IMR-90 (cell line): ENCODE results near the gene COL15A1. TPM values are rescaled to one million over a fixed set of nuclear protein-coding genes. Genes with fewer than 3 reads are reported as not detected.

Experiments used
- ATAC-seq: fragments of 200-7000 bp; cut with Tn5 transposase; 2 replicates; pipeline ENCODE4 v1.9.1; 2020; ENCODE audit warnings: low read depth, mild to moderate bottlenecking, moderate library complexity
- BruUV-seq: library from RNA; stranded (reverse); fragments of 400-500 nt; replicated peaks from 2 replicates; lab custom pipeline; 2021; lab: Mats Ljungman, UMichigan
- CTCF ChIA-PET: fragments of 300-600 bp; formaldehyde crosslinking; extraction: SDS; loops from one replicate; lab custom pipeline; 2021; ENCODE audit warnings: antibody characterized with exemption; lab: Yijun Ruan, JAX
- POLR2A ChIA-PET: fragments of 300-600 bp; sonication (Branson Sonifier 250); formaldehyde crosslinking; loops from one replicate; lab custom pipeline; 2022; ENCODE audit warnings: antibody characterized with exemption; ENCODE audit not compliant: unreplicated experiment; lab: Charles Lee
- DNase-seq: peaks from one replicate; pipeline ENCODE4 v3.0.0; 2013
- H2AFZ ChIP-seq: replicated peaks from 2 replicates; pipeline ENCODE3; 2013; ENCODE audit warnings: low read length, mild to moderate bottlenecking; ENCODE audit not compliant: poor library complexity
- H2AK5ac ChIP-seq: 2 replicates; pipeline ENCODE4 v1.6.1; 2013; ENCODE audit warnings: low read depth, low read length, inconsistent platforms
- H2AK9ac ChIP-seq: replicated peaks from 2 replicates; pipeline ENCODE3; 2013; ENCODE audit warnings: mild to moderate bottlenecking, low read depth, low read length, moderate library complexity; ENCODE audit not compliant: poor library complexity
- H2BK120ac ChIP-seq: 2 replicates; pipeline ENCODE4 v1.6.1; 2013; ENCODE audit warnings: low read depth, low read length, inconsistent platforms
- H2BK15ac ChIP-seq: 3 replicates; pipeline ENCODE4 v1.6.1; 2013; ENCODE audit warnings: low read depth, low read length, inconsistent platforms
- H2BK20ac ChIP-seq: 2 replicates; pipeline ENCODE4 v1.6.1; 2013; ENCODE audit warnings: low read depth, mild to moderate bottlenecking, inconsistent platforms, low read length, moderate library complexity
- H2BK5ac ChIP-seq: 2 replicates; pipeline ENCODE4 v1.6.1; 2013; ENCODE audit warnings: mild to moderate bottlenecking, low read depth, low read length, inconsistent platforms; ENCODE audit not compliant: poor library complexity, severe bottlenecking
- H3K14ac ChIP-seq: replicated peaks from 2 replicates; pipeline ENCODE4 v1.6.1; 2013; ENCODE audit warnings: low read depth, low read length, inconsistent platforms
- H3K18ac ChIP-seq: 2 replicates; pipeline ENCODE4 v1.6.1; 2013; ENCODE audit warnings: low read depth, low read length, control low read depth
- H3K23ac ChIP-seq: 2 replicates; pipeline ENCODE4 v1.6.1; 2013; ENCODE audit warnings: low read depth, low read length, inconsistent platforms
- H3K27ac ChIP-seq: 2 replicates; pipeline ENCODE4 v1.5.1; 2013; ENCODE audit warnings: mild to moderate bottlenecking, control low read depth, low read length; ENCODE audit not compliant: insufficient read depth
- H3K27me3 ChIP-seq: 2 replicates; pipeline ENCODE4 v1.6.1; 2013; ENCODE audit warnings: low read length; ENCODE audit not compliant: control insufficient read depth, insufficient read depth
- H3K36me3 ChIP-seq: 2 replicates; pipeline ENCODE4 v1.6.1; 2013; ENCODE audit warnings: low read length, mixed read lengths; ENCODE audit not compliant: control insufficient read depth, insufficient read depth
- H3K4ac ChIP-seq: 2 replicates; pipeline ENCODE4 v1.6.1; 2013; ENCODE audit warnings: low read depth, low read length, inconsistent platforms
- H3K4me1 ChIP-seq: 2 replicates; pipeline ENCODE4 v1.6.1; 2013; ENCODE audit warnings: low read length, mixed read lengths; ENCODE audit not compliant: control insufficient read depth, insufficient read depth
- H3K4me2 ChIP-seq: 2 replicates; pipeline ENCODE4 v1.6.1; 2013; ENCODE audit warnings: low read depth, mild to moderate bottlenecking, control low read depth, low read length, moderate library complexity
- H3K4me3 ChIP-seq: 2 replicates; pipeline ENCODE4 v1.5.1; 2013; ENCODE audit warnings: low read depth, mild to moderate bottlenecking, control low read depth, low read length, moderate library complexity; ENCODE audit not compliant: insufficient read depth
- H3K56ac ChIP-seq: 2 replicates; pipeline ENCODE4 v1.6.1; 2013; ENCODE audit warnings: low read length, inconsistent platforms; ENCODE audit not compliant: insufficient read depth; ENCODE audit errors: extremely low read depth
- H3K79me1 ChIP-seq, 2 experiments: 2 replicates each; pipeline ENCODE4 v1.6.1; 2013; ENCODE audit warnings: low read length in 2 of 2, inconsistent platforms in 1 of 2, low read depth in 1 of 2
- H3K9ac ChIP-seq: 2 replicates; pipeline ENCODE4 v1.6.1; 2013; ENCODE audit warnings: low read depth, low read length, control low read depth
- H3K9me1 ChIP-seq: 2 replicates; pipeline ENCODE4 v1.6.1; 2013; ENCODE audit warnings: low read length, inconsistent platforms; ENCODE audit not compliant: insufficient read depth
- H3K9me3 ChIP-seq: 2 replicates; pipeline ENCODE4 v1.6.1; 2013; ENCODE audit warnings: low read length; ENCODE audit not compliant: control insufficient read depth, insufficient read depth
- H4K20me1 ChIP-seq: 2 replicates; pipeline ENCODE4 v1.6.1; 2013; ENCODE audit warnings: low read length, inconsistent platforms; ENCODE audit not compliant: insufficient read depth
- H4K5ac ChIP-seq: 2 replicates; pipeline ENCODE4 v1.6.1; 2013; ENCODE audit warnings: mild to moderate bottlenecking, low read depth, low read length, control low read depth
- H4K8ac ChIP-seq, 2 experiments: 2 replicates each; pipeline ENCODE4 v1.6.1; 2013; ENCODE audit warnings: low read depth in 2 of 2, low read length in 2 of 2, control low read depth in 1 of 2, inconsistent platforms in 1 of 2
- H4K91ac ChIP-seq: 2 replicates; pipeline ENCODE4 v1.6.1; 2013; ENCODE audit warnings: low read depth, low read length, inconsistent platforms; ENCODE audit not compliant: insufficient read depth
- MXI1 ChIP-seq: IDR thresholded peaks from 2 replicates; pipeline ENCODE4 v1.6.1; 2012; ENCODE audit warnings: low read depth, mild to moderate bottlenecking, low read length, moderate library complexity, borderline replicate concordance
- NFE2L2 ChIP-seq: fragments of 150-350 bp; IDR thresholded peaks from 2 replicates; pipeline ENCODE4 v1.6.1; 2016; ENCODE audit warnings: low read depth, mild to moderate bottlenecking, low read length
- WGBS, 2 experiments: methylation state at CpG; one replicate each; pipeline versions ENCODE4 v1.1.5 to v1.1.7; 2013; ENCODE audit warnings: missing lambda C conversion rate in 2 of 2; ENCODE audit not compliant: insufficient read length in 1 of 2; ENCODE audit errors: extremely low coverage in 2 of 2; 5-methylcytosine and 5-hydroxymethylcytosine counted together
- dilution Hi-C: fragments of 300-500 bp; cut with HindIII; formaldehyde crosslinking; loops from one replicate; pipeline ENCODE4 v1.14.3; 2018; ENCODE audit warnings: low sequenced_read_pairs; ENCODE audit not compliant: unreplicated experiment
- in situ Hi-C: fragments of 300-500 bp; cut with MboI; formaldehyde crosslinking; loops from 3 replicates; pipeline ENCODE4 v1.14.3; 2019; ENCODE audit warnings: low sequenced_read_pairs, inconsistent platforms, mixed read lengths
- intact Hi-C: fragments of 100-400 bp; cut with micrococcal nuclease; formaldehyde crosslinking; loops from 2 replicates; pipeline ENCODE4 v1.10.0; 2022
- polyA plus RNA-seq, 3 experiments: library from polyadenylated mRNA; depleted of rRNA; stranded (reverse); fragments of >200 nt; gene quantifications; 2 replicates each; pipeline ENCODE4 v1.2.3, GENCODE V29; 2012; ENCODE audit warnings: low replicate concordance in 1 of 3
- total RNA-seq: library from RNA; depleted of rRNA; stranded (reverse); fragments of >200 nt; gene quantifications from 2 replicates; pipeline ENCODE4 v1.2.3, GENCODE V29; 2012

COL15A1 gene
- total and polyA plus RNA-seq, 2 of the 4 experiments (the other 2 are of a cell fraction) = 2.2 to 3.7 TPM

- Histone ChIP-seq H4K8ac (no peak overlapping the region), H3K14ac (no peak overlapping the region), H3K4me2 (no peak overlapping the region), H3K27ac (no peak overlapping the region), H3K36me3 (peaks cover 19% of the 10 kb centered on the region; the same call in 1 of the 2 replicates), H3K4me1 (peaks cover 23% of the 10 kb centered on the region), H3K56ac (no peak overlapping the region), H2AFZ (no peak overlapping the region), H3K4ac (no peak overlapping the region), H3K18ac (no peak overlapping the region), H2AK5ac (peak overlapping the region; percentile 43; the same call in 1 of the 2 replicates), H4K5ac (no peak overlapping the region), H4K91ac (no peak overlapping the region; the same call in 1 of the 2 replicates), H2BK20ac (no peak overlapping the region), H4K20me1 (peaks cover 21% of the 10 kb centered on the region; the same call in 1 of the 2 replicates), H3K9me3 (no peaks in the 10 kb centered on the region), H2BK120ac (no peak overlapping the region), H3K79me1 (peaks cover 0 to 35% of the 10 kb centered on the region in 2 experiments; a peak in 3 of 4 replicates), H3K9me1 (peaks cover 36% of the 10 kb centered on the region), H3K9ac (no peak overlapping the region), H2AK9ac (no peak overlapping the region), H3K4me3 (no peak overlapping the region), H3K23ac (no peak overlapping the region), H2BK15ac (no peak overlapping the region; the same call in 2 of the 3 replicates), H3K27me3 (no peaks in the 10 kb centered on the region), H2BK5ac (no peak overlapping the region)
- ChIA-PET CTCF (no interaction called here), POLR2A (no interaction called here)
- dilution Hi-C loops (no loop called here), intact Hi-C loops (no loop called here), in situ Hi-C loops (no loop called here)
- DNase-seq = no peak
- 97% methylated on average over 17 of the region's 22 CpGs; no CpG with 5 or more reads in 1 of the 2 experiments for whole genome bisulfite sequencing, 2 experiments
- TSS peak; percentile 66 for BruUV-seq
- no peak for ATAC-seq
- no peak for TF ChIP-seq NFE2L2
- TF ChIP-seq MXI1 = no peak
Measured at GRCh38 chr9:98985596-98985995, 41.9 kb downstream of the COL15A1 start.
